Dermis blood vessel endothelial cell (primary cell): ENCODE results near the gene AQP10. TPM values are rescaled to one million over a fixed set of nuclear protein-coding genes. Genes with fewer than 3 reads are reported as not detected.
"Not testable (repeated sequence)": the region's sequence is repeated elsewhere in the genome, so short reads cannot be mapped to it uniquely, and the experiment has no call there.

Experiments
- DNase-seq: peaks from one replicate; pipeline ENCODE4 v3.0.0; 2010
- total RNA-seq: library from RNA; depleted of rRNA; stranded (reverse); fragments of >200 nt; gene quantifications from 2 replicates; pipeline ENCODE4 v1.2.3, GENCODE V29; 2014

Gene AQP10
- total RNA-seq, 1 donor from 2014 or later = not detected

- peak; percentile 88 for DNase-seq
These were observed 4.0 kb downstream of the AQP10 start, which contains the start of gene ATP8B2 for GRCh38 chr1:154324669-154325582. Gene ATP8B2, plus strand, starts transcription at chr1:154325525. Its CDS starts 2,617 bp downstream, at chr1:154328142.

GRCh38 chr1:154325583-154326545, 5.0 kb downstream of the AQP10 start:
- peak; percentile 90 for DNase-seq

GRCh38 chr1:154326546-154327465, 5.9 kb downstream of the AQP10 start:
- DNase-seq = no peak

GRCh38 chr1:154327466-154328317, 6.8 kb downstream of the AQP10 start:
- DNase-seq = peak; percentile 78

- peak; percentile 82 for DNase-seq
These were observed 7.6 kb downstream of the AQP10 start for GRCh38 chr1:154328318-154329151.

GRCh38 chr1:154329152-154329521, 8.2 kb downstream of the AQP10 start:
- DNase-seq = no peak

GRCh38 chr1:154329551-154330131, 8.7 kb downstream of the AQP10 start:
- no peak for DNase-seq

- DNase-seq = no peak
These were observed 9.8 kb downstream of the AQP10 start for GRCh38 chr1:154330669-154331068.

GRCh38 chr1:154334079-154335024, 13.5 kb downstream of the AQP10 start:
- DNase-seq = no peak

GRCh38 chr1:154335025-154335714, 14.3 kb downstream of the AQP10 start:
- DNase-seq = peak; percentile 94

- no peak for DNase-seq
These were observed 16.5 kb downstream of the AQP10 start for GRCh38 chr1:154337253-154337894.

GRCh38 chr1:154338875-154339274, 18.0 kb downstream of the AQP10 start:
- no peak for DNase-seq

- not testable (repeated sequence) for DNase-seq
These were observed 20.5 kb downstream of the AQP10 start for GRCh38 chr1:154341366-154341765.

GRCh38 chr1:154342132-154342531, 21.2 kb downstream of the AQP10 start:
- DNase-seq = no peak

GRCh38 chr1:154342836-154343472, 22.1 kb downstream of the AQP10 start:
- no peak for DNase-seq

GRCh38 chr1:154344977-154345837, 24.3 kb downstream of the AQP10 start:
- peak; percentile 72 for DNase-seq
